ENCODE results near the gene WNT3A.

WNT3A gene

GRCh38 chr1:228062085-228062791, 55.4 kb downstream of the WNT3A start:
- in situ Hi-C loops (cut with HindIII; ENCODE audit: low pct_unique_long_range_greater_than_20kb, low sequenced_read_pairs), result no loop called here
- no peak for TF ChIP-seq JUND (IDR thresholded peaks at IDR 0.05; ENCODE audit: low read depth)
- DNase-seq (ENCODE audit: low read depth in 1 of 2, low spot score in 1 of 2), result no peak

GRCh38 chr1:228062812-228063211, 56.0 kb downstream of the WNT3A start:
- TF ChIP-seq JUND (IDR thresholded peaks at IDR 0.05; ENCODE audit: low read depth), result no peak
- in situ Hi-C loops (cut with HindIII; ENCODE audit: low pct_unique_long_range_greater_than_20kb, low sequenced_read_pairs), result no loop called here

GRCh38 chr1:228063251-228064191, 56.7 kb downstream of the WNT3A start:
- in situ Hi-C loops (cut with HindIII; ENCODE audit: low pct_unique_long_range_greater_than_20kb, low sequenced_read_pairs), result no loop called here
- no peak for DNase-seq (ENCODE audit: low read depth in 1 of 2, low spot score in 1 of 2)

More at GRCh38 chr1:228062812-228063211, 56.0 kb downstream of the WNT3A start:
- DNase-seq (ENCODE audit: low read depth in 1 of 2, low spot score in 1 of 2), result peak in 1 of 2 experiments; percentile 69

GRCh38 chr1:228064296-228064695, 57.5 kb downstream of the WNT3A start:
- in situ Hi-C loops (cut with HindIII; ENCODE audit: low pct_unique_long_range_greater_than_20kb, low sequenced_read_pairs), result no loop called here
- DNase-seq (ENCODE audit: low read depth in 1 of 2, low spot score in 1 of 2), result no peak
- TF ChIP-seq JUND (IDR thresholded peaks at IDR 0.05; ENCODE audit: low read depth), result no peak

More at GRCh38 chr1:228063251-228064191, 56.7 kb downstream of the WNT3A start:
- no peak for TF ChIP-seq JUND (IDR thresholded peaks at IDR 0.05; ENCODE audit: low read depth)

- in situ Hi-C loops (cut with HindIII; ENCODE audit: low pct_unique_long_range_greater_than_20kb, low sequenced_read_pairs), result no loop called here
- no peak for TF ChIP-seq JUND (IDR thresholded peaks at IDR 0.05; ENCODE audit: low read depth)
- no peak for DNase-seq (ENCODE audit: low read depth in 1 of 2, low spot score in 1 of 2)
These were observed 58.1 kb downstream of the WNT3A start for GRCh38 chr1:228064741-228065542.

GRCh38 chr1:228065543-228066347, 58.9 kb downstream of the WNT3A start:
- TF ChIP-seq JUND (IDR thresholded peaks at IDR 0.05; ENCODE audit: low read depth), result no peak
- in situ Hi-C loops (cut with HindIII; ENCODE audit: low pct_unique_long_range_greater_than_20kb, low sequenced_read_pairs), result no loop called here

GRCh38 chr1:228066416-228066815, 59.6 kb downstream of the WNT3A start:
- DNase-seq (ENCODE audit: low read depth in 1 of 2, low spot score in 1 of 2), result no peak
- in situ Hi-C loops (cut with HindIII; ENCODE audit: low pct_unique_long_range_greater_than_20kb, low sequenced_read_pairs), result no loop called here
- TF ChIP-seq JUND (IDR thresholded peaks at IDR 0.05; ENCODE audit: low read depth), result no peak

More at GRCh38 chr1:228065543-228066347, 58.9 kb downstream of the WNT3A start:
- no peak for DNase-seq (ENCODE audit: low read depth in 1 of 2, low spot score in 1 of 2)

GRCh38 chr1:228066891-228067654, 60.3 kb downstream of the WNT3A start:
- DNase-seq (ENCODE audit: low read depth in 1 of 2, low spot score in 1 of 2), result no peak
- in situ Hi-C loops (cut with HindIII; ENCODE audit: low pct_unique_long_range_greater_than_20kb, low sequenced_read_pairs), result no loop called here
- no peak for TF ChIP-seq JUND (IDR thresholded peaks at IDR 0.05; ENCODE audit: low read depth)

- in situ Hi-C loops (cut with HindIII; ENCODE audit: low pct_unique_long_range_greater_than_20kb, low sequenced_read_pairs), result no loop called here
- no peak for DNase-seq (ENCODE audit: low read depth in 1 of 2, low spot score in 1 of 2)
- TF ChIP-seq JUND (IDR thresholded peaks at IDR 0.05; ENCODE audit: low read depth), result no peak
These were observed 61.6 kb downstream of the WNT3A start for GRCh38 chr1:228068359-228068758.

GRCh38 chr1:228070173-228070572, 63.4 kb downstream of the WNT3A start:
- in situ Hi-C loops (cut with HindIII; ENCODE audit: low pct_unique_long_range_greater_than_20kb, low sequenced_read_pairs), result no loop called here
- TF ChIP-seq JUND (IDR thresholded peaks at IDR 0.05; ENCODE audit: low read depth), result no peak
- DNase-seq (ENCODE audit: low read depth in 1 of 2, low spot score in 1 of 2), result no peak

- DNase-seq (ENCODE audit: low read depth in 1 of 2, low spot score in 1 of 2), result no peak
- in situ Hi-C loops (cut with HindIII; ENCODE audit: low pct_unique_long_range_greater_than_20kb, low sequenced_read_pairs), result no loop called here
- no peak for TF ChIP-seq JUND (IDR thresholded peaks at IDR 0.05; ENCODE audit: low read depth)
These were observed 64.1 kb downstream of the WNT3A start for GRCh38 chr1:228070851-228071250.
